NB4 (cell line): ENCODE measurements around the gene RUVBL1.

Source experiments
- DNase-seq: peaks from one replicate; pipeline ENCODE4 v3.0.0; 2010; ENCODE audit warnings: low read depth
- H3K4me3 ChIP-seq: one replicate; pipeline ENCODE4 v1.5.1; 2011; ENCODE audit warnings: mild to moderate bottlenecking, low read depth, low read length, moderate library complexity
- MYC ChIP-seq: IDR thresholded peaks from 2 replicates; pipeline ENCODE4 v1.6.1; 2011; ENCODE audit warnings: low read depth, low read length
- POLR2A ChIP-seq: IDR thresholded peaks from 2 replicates; pipeline ENCODE4 v1.6.1; 2011; ENCODE audit warnings: mild to moderate bottlenecking; ENCODE audit not compliant: insufficient read length; ENCODE audit errors: extremely low read depth
- TF ChIP-seq, protein P1 (sequence below): IDR thresholded peaks from one replicate; pipeline ENCODE4 v1.5.1; 2012; ENCODE audit warnings: low read depth, low read length
- TF ChIP-seq, protein P2 (sequence below): IDR thresholded peaks from 2 replicates; pipeline ENCODE4 v1.6.1; 2011; ENCODE audit warnings: low read depth, low read length

The RUVBL1 gene

DNA sequence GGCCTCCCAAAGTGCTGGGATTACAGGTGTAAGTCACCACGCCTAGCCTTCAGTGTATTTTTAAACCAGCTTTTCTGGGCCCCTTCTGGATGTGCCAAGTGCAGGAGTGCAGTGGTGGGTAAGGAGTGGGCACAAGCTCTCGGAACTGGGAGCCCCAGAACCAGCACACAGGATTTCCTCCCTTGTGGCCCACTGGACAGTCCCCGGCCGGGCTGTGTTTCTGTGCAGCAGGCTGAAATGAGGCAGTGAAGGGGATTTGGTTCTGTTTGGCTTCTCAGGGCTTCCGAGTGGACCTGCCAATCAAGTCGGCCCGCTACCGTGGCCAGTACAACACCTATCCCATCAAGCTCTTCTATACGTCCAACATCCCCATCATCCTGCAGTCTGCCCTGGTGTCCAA, 56.9 kb downstream of the RUVBL1 start:
- H3K4me3 ChIP-seq, result no peak overlapping the region
- TF ChIP-seq, protein P1, sequence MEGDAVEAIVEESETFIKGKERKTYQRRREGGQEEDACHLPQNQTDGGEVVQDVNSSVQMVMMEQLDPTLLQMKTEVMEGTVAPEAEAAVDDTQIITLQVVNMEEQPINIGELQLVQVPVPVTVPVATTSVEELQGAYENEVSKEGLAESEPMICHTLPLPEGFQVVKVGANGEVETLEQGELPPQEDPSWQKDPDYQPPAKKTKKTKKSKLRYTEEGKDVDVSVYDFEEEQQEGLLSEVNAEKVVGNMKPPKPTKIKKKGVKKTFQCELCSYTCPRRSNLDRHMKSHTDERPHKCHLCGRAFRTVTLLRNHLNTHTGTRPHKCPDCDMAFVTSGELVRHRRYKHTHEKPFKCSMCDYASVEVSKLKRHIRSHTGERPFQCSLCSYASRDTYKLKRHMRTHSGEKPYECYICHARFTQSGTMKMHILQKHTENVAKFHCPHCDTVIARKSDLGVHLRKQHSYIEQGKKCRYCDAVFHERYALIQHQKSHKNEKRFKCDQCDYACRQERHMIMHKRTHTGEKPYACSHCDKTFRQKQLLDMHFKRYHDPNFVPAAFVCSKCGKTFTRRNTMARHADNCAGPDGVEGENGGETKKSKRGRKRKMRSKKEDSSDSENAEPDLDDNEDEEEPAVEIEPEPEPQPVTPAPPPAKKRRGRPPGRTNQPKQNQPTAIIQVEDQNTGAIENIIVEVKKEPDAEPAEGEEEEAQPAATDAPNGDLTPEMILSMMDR, result no peak
- TF ChIP-seq, protein P2, sequence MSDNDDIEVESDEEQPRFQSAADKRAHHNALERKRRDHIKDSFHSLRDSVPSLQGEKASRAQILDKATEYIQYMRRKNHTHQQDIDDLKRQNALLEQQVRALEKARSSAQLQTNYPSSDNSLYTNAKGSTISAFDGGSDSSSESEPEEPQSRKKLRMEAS, result no peak
- TF ChIP-seq POLR2A (no peak), MYC (no peak)
- no peak for DNase-seq

DNA sequence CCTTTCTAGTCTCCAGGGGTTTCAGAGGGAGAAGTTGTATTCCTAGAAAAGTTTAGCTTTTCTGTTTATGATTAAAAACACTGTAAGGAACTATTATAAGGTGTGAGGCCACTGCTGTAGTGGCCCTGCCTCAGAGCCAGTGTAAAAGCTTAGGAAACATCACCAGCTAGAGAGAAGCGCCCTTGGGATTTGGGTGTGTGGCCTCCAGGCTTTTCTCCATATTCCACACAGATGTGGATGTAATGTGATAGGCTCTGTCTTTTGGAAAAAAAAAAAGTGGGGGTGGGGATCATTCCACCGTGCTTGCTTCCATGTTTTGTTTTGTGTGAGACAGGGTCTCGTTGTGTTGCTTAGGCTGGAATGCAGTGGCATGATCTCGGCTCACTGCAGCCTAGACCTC, 57.5 kb downstream of the RUVBL1 start:
- H3K4me3 ChIP-seq, result no peak overlapping the region

DNA sequence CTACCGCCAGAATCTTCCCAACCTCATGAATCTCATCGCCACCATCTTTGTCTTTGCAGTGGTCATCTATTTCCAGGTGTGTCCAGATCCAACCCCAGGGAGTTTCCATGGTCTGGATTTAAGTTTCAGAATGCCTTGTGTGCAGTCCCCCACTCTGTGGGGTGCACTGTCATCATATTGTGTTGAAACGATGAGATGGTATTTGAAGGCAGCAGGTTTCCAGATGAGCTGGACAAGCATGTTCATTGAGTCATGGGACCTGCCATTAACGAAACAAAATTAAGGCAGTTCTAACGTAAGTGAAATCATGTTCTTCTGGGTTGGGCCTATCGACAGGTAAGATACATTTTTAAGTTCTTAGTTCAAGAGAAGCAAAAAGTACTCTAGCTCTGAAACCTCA, 58.6 kb downstream of the RUVBL1 start:
- TF ChIP-seq MYC (no peak), POLR2A (no peak)
- TF ChIP-seq, protein P1, result no peak
- TF ChIP-seq, protein P2, result no peak
- DNase-seq, result no peak
- no peak overlapping the region for H3K4me3 ChIP-seq

More for the DNA sequence above, 57.5 kb downstream of the RUVBL1 start:
- no peak for DNase-seq
- TF ChIP-seq, protein P2, result no peak
- no peak for TF ChIP-seq POLR2A
- no peak for TF ChIP-seq MYC
- TF ChIP-seq, protein P1, result no peak

DNA sequence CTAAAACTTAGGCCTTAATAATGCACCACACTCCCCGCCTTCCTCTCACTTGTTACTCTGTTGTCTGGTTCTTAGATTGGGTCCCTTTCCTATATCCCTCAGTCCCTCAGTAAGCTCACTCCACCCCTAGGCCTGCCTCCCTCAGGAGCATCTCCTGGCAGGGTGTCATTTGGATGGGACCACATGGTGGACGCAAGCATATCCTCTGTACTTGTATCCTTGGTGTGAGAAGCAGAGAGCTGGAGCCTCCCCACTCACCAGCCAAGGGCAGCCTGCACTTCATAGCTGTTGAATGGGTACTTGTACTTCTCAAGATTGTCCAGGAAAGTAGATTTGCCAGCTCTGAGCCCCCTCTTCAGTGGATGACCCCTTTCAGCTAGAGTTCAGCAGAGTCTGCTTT, 59.7 kb downstream of the RUVBL1 start:
- TF ChIP-seq, protein P2, result no peak
- TF ChIP-seq POLR2A, result no peak
- TF ChIP-seq, protein P1, result no peak
- no peak for TF ChIP-seq MYC
- no peak overlapping the region for H3K4me3 ChIP-seq
- no peak for DNase-seq

DNA sequence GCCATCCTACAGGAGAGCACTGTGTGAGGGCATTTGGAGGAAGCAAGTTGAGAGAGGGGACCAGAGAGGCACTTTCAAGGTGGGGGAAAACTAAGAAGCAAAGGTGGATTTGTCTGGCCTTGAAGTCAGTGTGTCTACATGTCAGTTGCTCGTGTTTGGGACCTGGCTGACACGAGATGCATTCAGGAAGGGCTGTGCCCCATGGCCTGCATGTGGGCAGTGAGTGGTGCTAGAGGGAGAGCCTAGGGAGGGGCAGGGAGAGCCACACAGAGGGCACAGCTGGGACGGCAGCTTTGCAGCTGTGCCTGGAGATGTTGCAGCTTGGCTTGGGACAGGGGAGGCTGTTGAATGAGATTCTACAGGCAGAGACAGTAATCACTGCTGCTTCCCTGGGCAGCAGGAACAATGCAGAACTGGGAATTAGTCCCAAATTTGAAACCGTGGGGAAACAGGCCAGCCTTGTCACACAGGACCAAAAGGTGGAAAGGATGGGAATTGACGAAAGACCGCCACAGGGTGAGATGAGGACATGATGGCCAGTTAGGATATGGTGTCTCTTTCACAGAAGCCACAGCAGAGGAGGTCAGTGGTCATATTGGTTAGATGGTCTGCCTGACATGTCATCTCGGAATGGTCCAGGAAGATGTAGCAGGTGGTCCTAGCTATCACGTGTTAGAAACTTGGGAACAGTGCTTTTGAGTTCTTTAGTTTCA, 61.4 kb downstream of the RUVBL1 start:
- DNase-seq, result no peak
- no peak overlapping the region for H3K4me3 ChIP-seq
- TF ChIP-seq, protein P1, result no peak
- no peak for TF ChIP-seq MYC
- TF ChIP-seq, protein P2, result no peak
- no peak for TF ChIP-seq POLR2A
